GM19099 (cell line): ENCODE results near the gene C16orf87.

Source experiments
- POLR2A ChIP-seq: IDR thresholded peaks from 3 replicates; pipeline ENCODE4 v1.6.1; 2011; ENCODE audit warnings: low read depth; ENCODE audit not compliant: insufficient read length; ENCODE audit errors: extremely low read depth

Gene C16orf87

DNA sequence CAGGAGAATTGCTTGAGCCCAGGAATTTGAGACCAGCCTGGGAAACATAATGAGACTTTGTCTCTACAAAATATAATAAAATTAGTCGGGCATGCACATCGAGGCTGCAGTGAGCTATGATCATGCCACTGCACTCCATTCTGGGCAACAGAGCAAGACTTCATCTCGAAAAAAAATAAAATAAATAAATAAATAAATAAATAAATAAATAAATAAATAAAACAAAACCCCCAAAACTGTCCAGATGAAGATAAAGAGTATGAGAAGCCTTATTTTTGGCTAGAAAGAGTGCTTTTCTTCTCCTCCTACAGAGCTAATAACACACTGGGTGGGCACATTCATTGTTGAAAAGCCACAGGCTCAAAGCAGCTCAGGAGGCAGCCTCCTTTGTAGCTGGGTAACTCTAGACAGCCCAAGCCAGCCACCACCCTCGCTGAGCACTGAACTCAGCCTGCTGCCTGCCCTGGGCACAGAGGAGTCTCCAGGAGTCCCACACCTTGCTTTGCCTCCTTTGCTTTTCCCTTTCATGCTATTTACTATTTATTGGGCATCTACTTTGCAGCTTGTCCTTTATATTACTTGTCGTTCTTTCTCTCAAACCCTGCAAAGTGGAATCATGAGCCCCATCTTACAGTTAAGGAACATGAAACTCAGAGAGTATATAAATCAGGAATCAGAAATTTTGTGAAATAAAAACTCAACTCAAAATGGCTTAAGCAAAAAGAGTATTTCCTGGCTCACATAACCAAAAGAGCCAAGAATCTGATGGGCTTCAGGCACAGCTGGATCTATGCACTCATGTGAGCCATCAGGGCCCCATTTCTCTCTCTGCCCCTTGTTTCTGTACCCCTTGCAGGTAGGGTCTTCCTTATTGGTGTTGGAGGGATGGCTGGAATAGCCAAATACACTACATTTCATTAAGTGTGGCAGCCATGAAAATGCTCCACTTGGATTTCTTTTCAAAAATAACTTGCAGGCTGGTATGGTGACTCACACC lies 18.1 kb upstream of the C16orf87 start:
- TF ChIP-seq POLR2A = no peak

DNA sequence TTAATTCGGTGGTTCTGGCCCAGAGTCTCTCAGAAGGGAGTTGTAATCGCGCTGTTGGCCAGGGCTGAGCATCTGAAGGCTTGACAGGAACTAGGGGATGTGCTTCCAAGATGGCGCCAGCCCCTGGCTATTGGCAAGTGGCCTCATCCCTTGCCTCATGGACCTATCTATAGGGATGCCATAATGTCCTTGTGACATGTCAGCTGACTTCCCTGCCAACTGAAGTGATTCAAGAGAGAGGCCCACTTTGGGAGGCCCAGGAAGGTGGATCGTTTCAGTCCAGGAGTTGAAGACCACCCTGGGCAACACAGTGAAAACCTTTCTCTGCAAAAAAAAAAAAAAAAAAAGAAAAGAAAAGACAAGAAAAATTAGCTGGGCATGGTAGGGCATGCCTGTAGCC lies 15.0 kb upstream of the C16orf87 start:
- no peak for TF ChIP-seq POLR2A

DNA sequence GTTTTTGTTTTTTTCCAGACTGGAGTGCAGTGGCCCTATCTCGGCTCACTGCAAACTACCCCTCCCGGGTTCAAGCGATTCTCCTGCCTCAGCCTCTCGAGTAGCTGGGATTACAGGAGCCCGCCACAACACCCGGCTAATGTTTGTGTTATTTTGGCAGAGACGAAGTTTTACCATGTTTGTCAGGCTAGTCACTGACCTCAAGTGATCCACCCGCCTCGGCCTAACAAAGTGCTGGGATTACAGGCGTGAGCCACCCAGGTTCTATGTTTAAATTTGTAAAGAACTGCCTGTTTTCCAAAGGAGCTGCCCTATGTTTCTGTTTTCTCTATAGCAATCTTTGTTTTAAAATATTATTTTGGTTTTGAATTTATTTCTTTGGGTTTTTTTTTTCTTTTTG lies 13.8 kb upstream of the C16orf87 start:
- no peak for TF ChIP-seq POLR2A

- TF ChIP-seq POLR2A = no peak
These were observed 13.1 kb upstream of the C16orf87 start for GRCh38 chr16:46843898-46844642.

DNA sequence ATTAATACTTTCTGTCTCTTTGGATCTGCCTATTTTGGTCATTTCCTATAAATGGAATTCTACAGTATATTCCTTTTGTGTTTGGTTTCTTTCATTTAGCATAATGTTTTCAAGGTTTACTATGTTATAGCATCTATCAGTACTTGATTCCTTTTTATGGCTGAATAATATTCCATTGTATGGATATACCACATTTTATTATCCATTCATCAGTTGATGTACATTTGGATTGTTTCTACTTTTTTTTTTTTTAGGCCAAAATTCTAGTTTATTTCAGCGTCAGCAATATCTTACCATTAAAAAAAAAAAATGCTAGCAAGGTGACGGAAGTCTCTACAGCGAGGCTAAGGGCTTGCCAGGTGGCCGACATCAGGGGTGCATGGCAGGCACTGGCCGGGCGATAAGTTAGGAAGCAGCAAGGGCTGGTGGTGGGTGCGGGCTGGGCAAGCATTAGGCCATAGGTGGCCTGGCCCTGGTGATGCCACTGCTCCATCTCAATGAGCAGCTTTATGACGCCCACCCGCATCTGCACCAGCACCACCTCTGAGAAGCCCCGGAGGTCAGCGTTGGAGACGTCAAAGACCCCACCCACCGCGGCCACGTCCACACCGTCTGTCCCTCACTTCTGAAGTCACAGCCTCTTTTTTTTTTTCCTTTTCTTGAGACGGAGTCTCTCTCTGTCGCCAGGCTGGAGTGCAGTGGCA lies 11.4 kb upstream of the C16orf87 start:
- no peak for TF ChIP-seq POLR2A

GRCh38 chr16:46839986-46840443 lies 9.0 kb upstream of the C16orf87 start:
- no peak for TF ChIP-seq POLR2A

GRCh38 chr16:46836534-46837530 lies 5.9 kb upstream of the C16orf87 start:
- TF ChIP-seq POLR2A = no peak

GRCh38 chr16:46833460-46833800 lies 2.5 kb upstream of the C16orf87 start:
- TF ChIP-seq POLR2A = no peak

- TF ChIP-seq POLR2A = no peak
These were observed 1.9 kb upstream of the C16orf87 start for GRCh38 chr16:46832757-46833459.

DNA sequence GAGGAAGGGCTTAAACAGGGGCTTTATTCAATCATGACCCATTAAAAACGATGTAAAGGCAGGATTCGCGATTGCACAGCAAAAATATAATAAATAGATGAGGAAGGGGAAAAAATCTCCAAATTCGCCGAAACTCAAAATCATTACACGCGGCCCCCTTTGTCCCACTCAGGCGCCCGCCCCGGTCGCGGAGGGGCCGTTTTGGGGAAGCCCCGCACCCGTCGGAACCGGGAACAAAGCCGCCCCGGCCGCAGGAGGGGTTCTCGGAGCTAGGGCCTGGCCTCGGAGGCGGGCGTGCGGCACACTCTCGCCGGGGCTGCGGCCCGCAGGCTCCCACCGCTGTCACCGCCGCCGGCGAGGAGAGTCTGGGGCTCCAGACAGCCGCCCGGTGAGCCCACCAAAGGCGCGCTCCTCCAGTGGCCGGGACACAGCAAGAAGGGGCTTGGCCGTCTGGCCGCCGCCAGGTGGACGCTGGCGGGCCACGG lies 521 bp downstream of the C16orf87 start:
- no peak for TF ChIP-seq POLR2A

DNA sequence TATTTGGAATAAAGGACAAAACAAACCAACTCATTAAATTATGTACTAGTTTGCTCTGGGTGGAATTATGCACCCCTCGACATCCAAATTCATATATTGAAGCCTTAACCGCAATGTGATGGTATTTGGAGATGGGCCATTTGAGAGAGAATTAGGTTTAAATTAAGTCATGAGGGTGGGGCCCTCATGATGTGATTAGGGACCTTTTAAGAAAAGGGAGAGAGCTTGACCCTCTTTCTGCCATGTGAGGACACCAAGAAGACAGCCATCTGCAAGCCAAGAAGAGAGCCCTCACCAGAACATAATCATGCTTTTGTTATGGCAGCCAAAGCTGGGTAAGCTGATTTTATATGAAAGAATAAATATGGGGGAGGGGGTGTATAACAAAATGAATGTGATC lies 2.0 kb downstream of the C16orf87 start:
- TF ChIP-seq POLR2A = no peak

GRCh38 chr16:46828292-46828691 lies 2.7 kb downstream of the C16orf87 start:
- TF ChIP-seq POLR2A = no peak

DNA sequence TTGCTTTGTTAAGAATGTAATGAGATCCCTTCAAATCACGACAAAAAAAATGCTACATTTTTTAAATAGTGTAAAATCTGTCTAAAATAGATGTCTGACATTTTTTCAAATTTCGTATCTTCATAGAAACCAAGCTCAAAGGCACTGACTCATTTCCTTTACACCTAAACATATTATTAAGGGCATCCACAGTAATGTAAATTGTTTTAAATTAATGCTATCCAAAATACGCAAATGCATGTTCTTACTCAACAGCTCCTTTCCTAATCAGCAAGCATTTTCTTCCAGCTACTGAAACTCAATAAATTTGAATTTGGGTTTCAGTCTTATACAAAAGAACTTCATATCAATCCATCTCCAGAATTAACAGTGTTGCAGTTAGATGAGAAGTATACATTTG lies 4.3 kb downstream of the C16orf87 start:
- TF ChIP-seq POLR2A = no peak
